Astrocyte (in vitro differentiated cells and primary cell): Measurements from ENCODE around the gene NSRP1. TPM values are rescaled to one million over a fixed set of nuclear protein-coding genes. Genes with fewer than 3 reads are reported as not detected.

Source experiments
- DNase-seq: peaks from one replicate; pipeline ENCODE4 v3.0.0-alpha.2; 2010; ENCODE audit warnings: low read depth
- FAIRE-seq: peaks from 2 replicates; lab custom pipeline; 2011; peaks lifted over from hg19 to GRCh38; lab: Jason Lieb, UNC
- H2AFZ ChIP-seq: 2 replicates; pipeline ENCODE4 v1.6.0; 2012; ENCODE audit warnings: low read depth, low read length, inconsistent platforms
- H3K27ac ChIP-seq: 2 replicates; pipeline ENCODE4 v1.5.1; 2011; ENCODE audit warnings: low read depth, low read length, inconsistent platforms
- H3K27me3 ChIP-seq: 2 replicates; pipeline ENCODE4 v1.6.0; 2011; ENCODE audit warnings: low read length, inconsistent platforms; ENCODE audit not compliant: insufficient read depth
- H3K36me3 ChIP-seq: 2 replicates; pipeline ENCODE4 v1.5.1; 2011; ENCODE audit warnings: low read length, inconsistent platforms; ENCODE audit not compliant: insufficient read depth
- H3K4me1 ChIP-seq: 2 replicates; pipeline ENCODE4 v1.5.1; 2011; ENCODE audit warnings: low read length, inconsistent platforms; ENCODE audit not compliant: insufficient read depth
- H3K4me2 ChIP-seq: 2 replicates; pipeline ENCODE4 v1.6.0; 2012; ENCODE audit warnings: low read length, inconsistent platforms
- H3K4me3 ChIP-seq: 2 replicates; pipeline ENCODE4 v1.5.1; 2011; ENCODE audit warnings: low read depth, mild to moderate bottlenecking, low read length, inconsistent platforms; ENCODE audit not compliant: insufficient read depth
- H3K79me2 ChIP-seq: 2 replicates; pipeline ENCODE4 v1.6.0; 2012; ENCODE audit warnings: mild to moderate bottlenecking, low read length, inconsistent platforms; ENCODE audit not compliant: insufficient read depth
- H3K9ac ChIP-seq: 2 replicates; pipeline ENCODE4 v1.6.0; 2012; ENCODE audit warnings: mild to moderate bottlenecking, low read length, inconsistent platforms
- H3K9me3 ChIP-seq: 2 replicates; pipeline ENCODE4 v1.5.1; 2012; ENCODE audit warnings: low read depth, mild to moderate bottlenecking, low read length, inconsistent platforms; ENCODE audit not compliant: insufficient read depth
- H4K20me1 ChIP-seq: 2 replicates; pipeline ENCODE4 v1.6.0; 2012; ENCODE audit warnings: low read length, inconsistent platforms; ENCODE audit not compliant: insufficient read depth
- H3K27ac Mint-ChIP-seq: one replicate; pipeline ENCODE4 v1.8.0; 2021; ENCODE audit warnings: mild to moderate bottlenecking, mixed read lengths; ENCODE audit not compliant: unreplicated experiment
- H3K27me3 Mint-ChIP-seq: one replicate; pipeline ENCODE4 v1.8.0; 2021; ENCODE audit warnings: low read depth, mixed read lengths; ENCODE audit not compliant: unreplicated experiment
- H3K36me3 Mint-ChIP-seq: one replicate; pipeline ENCODE4 v1.8.0; 2021; ENCODE audit warnings: low read depth, mixed read lengths; ENCODE audit not compliant: unreplicated experiment
- H3K4me1 Mint-ChIP-seq: one replicate; pipeline ENCODE4 v1.8.0; 2021; ENCODE audit warnings: low read depth, mixed read lengths; ENCODE audit not compliant: unreplicated experiment
- H3K4me3 Mint-ChIP-seq: one replicate; pipeline ENCODE4 v1.8.0; 2021; ENCODE audit warnings: mild to moderate bottlenecking, moderate library complexity, mixed read lengths; ENCODE audit not compliant: unreplicated experiment
- H3K9me3 Mint-ChIP-seq: one replicate; pipeline ENCODE4 v1.8.0; 2021; ENCODE audit warnings: mild to moderate bottlenecking, mixed read lengths; ENCODE audit not compliant: unreplicated experiment
- CTCF ChIP-seq: IDR thresholded peaks from 2 replicates; pipeline ENCODE4 v1.5.1; 2011; ENCODE audit warnings: low read depth, mild to moderate bottlenecking, inconsistent platforms, low read length, moderate library complexity; ENCODE audit not compliant: insufficient read depth
- EZH2 ChIP-seq: IDR thresholded peaks from 2 replicates; pipeline ENCODE4 v1.6.1; 2012; ENCODE audit warnings: mild to moderate bottlenecking, low read length, inconsistent platforms; ENCODE audit not compliant: insufficient read depth
- total RNA-seq: library from RNA; stranded (reverse); gene quantifications from 2 replicates; pipeline ENCODE4 v1.2.1, GENCODE V29; 2021

Gene NSRP1
- total RNA-seq, 1 donor from 2014 or later = 17.7 TPM

- Mint-ChIP-seq H3K27ac (no peak overlapping the region), H3K27me3 (peaks cover 58% of the 10 kb centered on the region), H3K9me3 (peaks cover 2% of the 10 kb centered on the region), H3K36me3 (no peaks in the 10 kb centered on the region), H3K4me1 (peaks cover 5% of the 10 kb centered on the region), H3K4me3 (no peak overlapping the region)
- H3K27me3 ChIP-seq = peaks cover 29% of the 10 kb centered on the region
- no peaks in the 10 kb centered on the region for H3K36me3 ChIP-seq
- no peak for DNase-seq
- no peaks in the 10 kb centered on the region for H3K79me2 ChIP-seq
- TF ChIP-seq EZH2 = no peak
- no peak for TF ChIP-seq CTCF
- no peak overlapping the region for H3K4me3 ChIP-seq
- no peak overlapping the region for H3K9ac ChIP-seq
- no peaks in the 10 kb centered on the region for H3K4me1 ChIP-seq
- no peak overlapping the region for H3K4me2 ChIP-seq
- no peak overlapping the region for H2AFZ ChIP-seq
- H3K27ac ChIP-seq = no peak overlapping the region
- H4K20me1 ChIP-seq = no peaks in the 10 kb centered on the region
- no peak for FAIRE-seq
- H3K9me3 ChIP-seq = no peaks in the 10 kb centered on the region
Observed at GRCh38 chr17:30222251-30222650, 105.6 kb downstream of the NSRP1 start.

- FAIRE-seq (no peak), DNase-seq (no peak)
- Histone ChIP-seq H3K9ac (no peak overlapping the region), H2AFZ (no peak overlapping the region), H3K36me3 (no peaks in the 10 kb centered on the region), H3K27me3 (peaks cover 29% of the 10 kb centered on the region), H3K4me2 (no peak overlapping the region), H3K9me3 (no peaks in the 10 kb centered on the region), H3K79me2 (no peaks in the 10 kb centered on the region), H3K4me1 (no peaks in the 10 kb centered on the region), H4K20me1 (no peaks in the 10 kb centered on the region), H3K27ac (no peak overlapping the region), H3K4me3 (no peak overlapping the region)
- H3K36me3 Mint-ChIP-seq = no peaks in the 10 kb centered on the region
- peaks cover 58% of the 10 kb centered on the region for H3K27me3 Mint-ChIP-seq
- H3K4me3 Mint-ChIP-seq = no peak overlapping the region
- H3K4me1 Mint-ChIP-seq = peaks cover 5% of the 10 kb centered on the region
- H3K9me3 Mint-ChIP-seq = peaks cover 2% of the 10 kb centered on the region
- no peak for TF ChIP-seq CTCF
- no peak for TF ChIP-seq EZH2
- no peak overlapping the region for H3K27ac Mint-ChIP-seq
Observed at GRCh38 chr17:30222721-30223175, 106.1 kb downstream of the NSRP1 start.

GRCh38 chr17:30224419-30224960 is 107.9 kb downstream of the NSRP1 start:
- no peak overlapping the region for H3K4me3 Mint-ChIP-seq
- H3K9ac ChIP-seq = no peak overlapping the region
- H3K27ac Mint-ChIP-seq = no peak overlapping the region
- H3K9me3 Mint-ChIP-seq = peaks cover 5% of the 10 kb centered on the region
- H3K4me1 Mint-ChIP-seq = peaks cover 5% of the 10 kb centered on the region
- peaks cover 40% of the 10 kb centered on the region for H3K27me3 ChIP-seq
- H3K4me2 ChIP-seq = no peak overlapping the region
- H3K4me1 ChIP-seq = no peaks in the 10 kb centered on the region
- no peaks in the 10 kb centered on the region for H3K79me2 ChIP-seq
- H4K20me1 ChIP-seq = no peaks in the 10 kb centered on the region
- no peak overlapping the region for H3K4me3 ChIP-seq
- H3K27ac ChIP-seq = no peak overlapping the region
- FAIRE-seq = no peak
- H3K36me3 ChIP-seq = no peaks in the 10 kb centered on the region
- no peak for DNase-seq
- TF ChIP-seq CTCF (no peak), EZH2 (no peak)
- H3K36me3 Mint-ChIP-seq = no peaks in the 10 kb centered on the region
- H2AFZ ChIP-seq = no peak overlapping the region
- peaks cover 59% of the 10 kb centered on the region for H3K27me3 Mint-ChIP-seq
- peaks cover 2% of the 10 kb centered on the region for H3K9me3 ChIP-seq
